ENCODE data around the gene COTL1.
A peak's percentile ranks its signal among the peaks of the same experiment; 100 is the strongest.
"Not testable (repeated sequence)": the region's sequence is repeated elsewhere in the genome, so short reads cannot be mapped to it uniquely, and the experiment has no call there.

Gene COTL1

GRCh38 chr16:84528322-84528721 is 89.6 kb downstream of the COTL1 start:
- DNase-seq (no peak), ATAC-seq (peak; percentile 30)

DNA sequence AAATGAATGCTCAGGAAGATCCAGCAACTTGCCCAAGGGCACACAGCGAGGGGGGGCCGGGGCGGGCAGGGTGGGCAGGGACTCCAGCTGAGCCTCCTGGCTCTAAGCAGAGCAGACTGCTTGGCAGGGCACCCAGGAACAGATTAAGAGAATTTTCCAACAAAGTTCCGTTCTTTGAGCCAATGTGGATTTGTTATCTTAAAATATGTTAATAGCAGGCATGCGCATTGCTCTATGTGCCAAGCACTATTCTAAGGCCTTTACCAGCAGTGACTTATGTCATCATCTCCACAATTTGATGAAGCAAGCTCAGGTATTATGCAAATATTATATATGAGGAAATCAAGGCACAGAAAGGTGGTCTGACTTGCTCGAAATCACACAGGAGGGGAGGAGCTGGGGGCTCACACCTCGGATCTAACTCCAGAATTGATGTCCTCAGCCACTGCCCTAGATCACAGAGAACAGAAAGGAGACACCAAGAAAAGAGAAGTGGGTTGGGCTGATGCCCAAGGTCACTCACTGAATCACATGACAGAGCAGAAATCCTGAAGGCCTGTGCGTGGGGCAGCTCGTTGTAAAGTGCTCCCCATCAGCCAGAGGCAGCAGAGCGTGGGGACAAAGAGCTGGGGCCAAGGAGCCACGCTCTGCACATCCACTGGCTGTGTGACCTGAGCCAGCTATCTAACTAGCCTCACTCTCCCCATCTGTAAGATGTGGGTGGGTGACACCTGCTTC is 90.2 kb downstream of the COTL1 start:
- no peak for ATAC-seq
- DNase-seq: no peak

DNA sequence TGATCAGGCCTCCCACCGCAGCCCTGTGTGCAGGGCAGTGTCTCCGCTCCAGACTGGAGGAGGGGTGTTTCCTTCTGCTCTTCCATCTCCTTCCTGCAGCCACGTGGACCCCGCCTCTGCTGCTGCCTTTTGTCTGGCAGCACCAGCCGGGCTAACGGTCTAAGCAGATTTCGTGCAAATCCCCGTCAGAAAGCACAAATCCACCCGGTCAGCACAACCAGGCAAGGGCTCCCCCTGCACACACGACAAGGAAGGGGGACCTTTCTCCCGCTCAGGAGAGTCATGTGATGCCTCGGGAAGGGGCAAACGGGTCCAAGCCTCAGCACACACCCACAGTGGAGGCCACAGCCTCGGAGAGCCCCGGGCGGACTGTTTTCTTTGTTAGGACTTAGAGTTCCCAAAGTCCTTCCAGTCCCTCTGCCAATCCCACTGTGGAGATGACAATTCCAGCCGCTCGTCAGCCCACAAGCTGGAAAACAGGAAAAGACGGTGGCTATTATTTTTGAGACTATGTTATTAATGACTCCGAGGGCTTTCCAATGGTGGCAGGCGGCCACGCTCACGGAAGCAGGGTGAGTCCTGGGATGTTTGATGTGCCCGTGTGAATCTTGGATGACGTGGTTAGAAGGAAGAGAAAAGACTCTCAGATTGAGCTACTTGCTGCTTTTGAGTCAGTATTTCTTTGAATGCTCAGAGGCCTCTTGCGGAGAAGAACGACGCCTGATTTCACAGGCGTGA is 90.9 kb downstream of the COTL1 start:
- ATAC-seq: no peak
- DNase-seq: no peak

GRCh38 chr16:84524941-84525581 is 92.8 kb downstream of the COTL1 start:
- not testable (repeated sequence) for DNase-seq, ATAC-seq

- ATAC-seq (no peak), DNase-seq (no peak)
Measured at GRCh38 chr16:84524346-84524920, 93.4 kb downstream of the COTL1 start.

GRCh38 chr16:84521497-84521770 is 96.4 kb downstream of the COTL1 start:
- DNase-seq (no peak), ATAC-seq (no peak)

- ATAC-seq: no peak
- DNase-seq: no peak
Measured at GRCh38 chr16:84520725-84521496, 97.0 kb downstream of the COTL1 start.

DNA sequence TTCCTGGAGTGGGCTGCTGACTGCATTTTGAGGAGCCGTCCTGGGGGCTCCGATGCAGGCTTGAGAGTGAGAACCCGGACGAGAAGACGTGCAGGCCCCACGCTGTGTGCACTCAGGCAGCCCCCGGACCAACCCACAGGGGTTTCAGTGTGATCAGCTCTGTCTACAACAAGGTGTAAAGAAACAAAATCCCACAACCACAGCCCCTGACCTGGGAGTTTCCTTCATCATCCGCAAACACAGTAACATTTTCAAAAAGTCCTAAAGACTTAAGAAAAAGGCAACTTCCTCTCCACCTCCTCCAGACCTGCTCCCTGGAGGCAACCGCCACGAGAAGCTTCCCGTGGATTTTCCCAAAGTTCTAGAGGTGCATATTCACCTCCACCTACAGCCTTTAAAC is 98.0 kb downstream of the COTL1 start:
- ATAC-seq: no peak
- peak; percentile 53 for DNase-seq

GRCh38 chr16:84518804-84519341 is 99.0 kb downstream of the COTL1 start:
- DNase-seq (peak; percentile 69), ATAC-seq (peak; percentile 47)

DNA sequence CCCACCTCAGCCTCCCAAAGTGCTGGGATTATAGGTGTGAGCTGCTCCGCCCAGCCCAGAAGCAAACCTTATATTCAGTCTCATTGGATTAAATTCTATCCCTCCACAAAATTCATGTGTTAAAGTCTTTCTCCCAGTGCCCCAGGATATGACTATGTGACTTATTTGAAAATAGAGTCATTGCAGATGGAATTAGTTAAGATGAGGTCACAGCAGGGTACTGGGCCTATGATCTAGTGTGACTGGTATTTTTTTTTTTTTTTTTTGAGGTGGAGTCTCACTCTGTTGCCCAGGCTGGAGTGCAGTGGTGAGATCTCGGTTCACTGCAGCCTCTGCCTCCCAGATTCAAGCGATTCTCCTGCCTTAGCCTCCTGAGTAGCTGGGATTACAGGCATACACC is 99.7 kb downstream of the COTL1 start:
- ATAC-seq, DNase-seq: not testable (repeated sequence)

DNA sequence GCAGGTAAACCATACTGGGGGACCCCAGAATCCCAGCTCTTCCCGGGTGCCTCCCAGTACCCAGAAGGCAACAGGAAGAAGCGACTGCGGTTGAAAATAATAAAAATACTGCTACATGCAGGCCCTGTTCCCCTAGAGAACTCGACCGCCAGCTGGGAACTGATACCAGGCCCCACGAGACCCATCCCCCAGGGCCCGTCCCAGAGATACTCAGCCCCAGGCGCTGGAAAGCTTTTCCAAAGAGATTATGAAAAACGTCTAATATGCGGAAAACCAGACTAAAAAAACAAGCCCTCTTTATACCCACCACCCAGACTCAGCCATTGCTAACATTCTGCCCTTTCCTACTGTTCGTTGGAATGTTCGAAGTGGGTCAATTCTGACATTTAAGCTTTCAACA is 100.5 kb downstream of the COTL1 start:
- DNase-seq (no peak), ATAC-seq (no peak)

Measured in stimulated activated naive CD8-positive, alpha-beta T cell treated with anti-CD3 and anti-CD28 coated beads, Interleukin-15, Interleukin-2, amounts not matched to agents 100 U/mL and 50 U/mL, for 24 hours (primary cell).